ENCODE results near the gene NUDT15. TPM values are rescaled to one million over a fixed set of nuclear protein-coding genes. Genes with fewer than 3 reads are reported as not detected.
"Not testable (repeated sequence)": the region's sequence is repeated elsewhere in the genome, so short reads cannot be mapped to it uniquely, and the experiment has no call there.

Gene NUDT15
- total RNA-seq, 1 donor from 2014 or later, result 13.7 TPM

DNA sequence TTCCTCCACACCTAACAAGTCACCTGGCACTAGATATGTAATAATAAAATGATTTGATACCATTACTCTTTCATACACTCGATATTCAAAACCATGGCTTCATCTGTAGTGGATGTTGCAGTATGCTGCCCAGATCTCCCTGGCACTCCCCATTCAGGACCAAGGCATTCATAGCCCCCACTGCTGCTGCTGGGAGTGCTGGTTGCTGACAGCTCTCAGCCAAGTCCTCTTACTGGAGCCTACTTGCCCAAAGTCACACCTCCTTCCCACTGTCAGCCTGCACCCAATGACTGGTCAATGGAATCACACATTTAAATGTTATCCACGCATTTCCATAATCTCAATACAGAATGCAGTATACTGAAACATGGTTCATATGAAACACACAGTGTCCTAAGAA is 40.1 kb upstream of the NUDT15 start:
- peaks cover 4% of the 10 kb centered on the region for H3K36me3 Mint-ChIP-seq (ENCODE audit: unreplicated experiment)
- no peak for DNase-seq
- H3K27me3 Mint-ChIP-seq (ENCODE audit: unreplicated experiment), result peaks cover 5% of the 10 kb centered on the region
- TF ChIP-seq, protein P1, sequence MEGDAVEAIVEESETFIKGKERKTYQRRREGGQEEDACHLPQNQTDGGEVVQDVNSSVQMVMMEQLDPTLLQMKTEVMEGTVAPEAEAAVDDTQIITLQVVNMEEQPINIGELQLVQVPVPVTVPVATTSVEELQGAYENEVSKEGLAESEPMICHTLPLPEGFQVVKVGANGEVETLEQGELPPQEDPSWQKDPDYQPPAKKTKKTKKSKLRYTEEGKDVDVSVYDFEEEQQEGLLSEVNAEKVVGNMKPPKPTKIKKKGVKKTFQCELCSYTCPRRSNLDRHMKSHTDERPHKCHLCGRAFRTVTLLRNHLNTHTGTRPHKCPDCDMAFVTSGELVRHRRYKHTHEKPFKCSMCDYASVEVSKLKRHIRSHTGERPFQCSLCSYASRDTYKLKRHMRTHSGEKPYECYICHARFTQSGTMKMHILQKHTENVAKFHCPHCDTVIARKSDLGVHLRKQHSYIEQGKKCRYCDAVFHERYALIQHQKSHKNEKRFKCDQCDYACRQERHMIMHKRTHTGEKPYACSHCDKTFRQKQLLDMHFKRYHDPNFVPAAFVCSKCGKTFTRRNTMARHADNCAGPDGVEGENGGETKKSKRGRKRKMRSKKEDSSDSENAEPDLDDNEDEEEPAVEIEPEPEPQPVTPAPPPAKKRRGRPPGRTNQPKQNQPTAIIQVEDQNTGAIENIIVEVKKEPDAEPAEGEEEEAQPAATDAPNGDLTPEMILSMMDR (IDR thresholded peaks at IDR 0.05; ENCODE audit: partially characterized antibody, unreplicated experiment), result no peak
- no peak overlapping the region for H3K27ac Mint-ChIP-seq (ENCODE audit: unreplicated experiment)
- peaks cover 9% of the 10 kb centered on the region for H3K4me1 Mint-ChIP-seq (ENCODE audit: low read depth, unreplicated experiment)
- peaks cover 11% of the 10 kb centered on the region for H3K9me3 Mint-ChIP-seq (ENCODE audit: unreplicated experiment)
- no peak overlapping the region for H3K4me3 Mint-ChIP-seq (ENCODE audit: unreplicated experiment)

DNA sequence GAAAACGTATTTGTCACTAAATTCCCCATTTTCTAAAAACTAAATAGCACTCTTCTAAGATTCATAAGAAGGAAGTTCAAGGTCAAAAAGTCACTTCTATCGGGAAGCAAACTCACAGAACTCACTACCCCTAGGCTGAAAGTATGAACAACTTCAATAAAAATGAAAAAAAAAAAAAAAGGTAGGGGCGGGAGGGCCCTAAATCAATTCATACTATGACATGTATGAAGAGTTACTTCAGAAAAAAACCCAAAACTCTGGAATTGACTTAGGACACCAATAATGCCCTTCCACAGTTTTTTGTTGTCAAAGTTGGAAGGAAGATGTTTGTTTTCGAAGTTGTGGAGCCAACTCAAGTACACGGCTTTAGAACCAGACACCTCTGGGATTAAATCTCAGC is 37.6 kb upstream of the NUDT15 start:
- H3K4me3 Mint-ChIP-seq (ENCODE audit: unreplicated experiment), result peak overlapping the region; percentile 98
- no peaks in the 10 kb centered on the region for H3K36me3 Mint-ChIP-seq (ENCODE audit: unreplicated experiment)
- H3K27ac Mint-ChIP-seq (ENCODE audit: unreplicated experiment), result no peak overlapping the region
- peaks cover 11% of the 10 kb centered on the region for H3K9me3 Mint-ChIP-seq (ENCODE audit: unreplicated experiment)
- no peak for DNase-seq
- peaks cover 11% of the 10 kb centered on the region for H3K4me1 Mint-ChIP-seq (ENCODE audit: low read depth, unreplicated experiment)
- TF ChIP-seq, protein P1 (IDR thresholded peaks at IDR 0.05; ENCODE audit: partially characterized antibody, unreplicated experiment), result no peak
- H3K27me3 Mint-ChIP-seq (ENCODE audit: unreplicated experiment), result peaks cover 7% of the 10 kb centered on the region

DNA sequence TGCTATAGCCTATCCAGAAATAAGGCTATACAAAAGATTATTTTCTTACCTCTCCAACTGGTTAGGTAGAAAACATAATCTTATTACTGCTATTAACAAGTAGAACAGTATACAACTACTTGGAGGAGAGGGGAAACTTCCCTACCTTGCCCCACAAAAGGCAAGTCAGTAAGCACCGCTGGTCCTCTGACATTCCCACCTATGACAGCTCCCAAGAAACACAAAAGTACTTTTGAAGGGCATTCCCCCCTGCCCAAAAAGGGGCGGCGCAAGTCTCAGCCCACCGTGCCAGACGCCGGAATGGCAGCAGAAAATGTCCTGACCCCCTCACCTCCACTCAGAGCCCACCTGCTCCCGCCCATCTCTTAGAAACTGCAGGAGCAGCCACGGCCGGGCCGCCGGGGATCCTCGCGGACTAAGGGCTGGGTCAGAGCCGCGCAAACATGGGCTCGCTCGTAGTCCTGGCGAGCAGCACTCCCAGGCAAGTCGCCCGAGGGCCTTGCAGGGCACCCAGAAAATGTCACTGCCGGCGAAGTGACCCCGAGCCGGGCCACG is 36.9 kb upstream of the NUDT15 start:
- TF ChIP-seq, protein P1 (IDR thresholded peaks at IDR 0.05; ENCODE audit: partially characterized antibody, unreplicated experiment), result no peak

DNA sequence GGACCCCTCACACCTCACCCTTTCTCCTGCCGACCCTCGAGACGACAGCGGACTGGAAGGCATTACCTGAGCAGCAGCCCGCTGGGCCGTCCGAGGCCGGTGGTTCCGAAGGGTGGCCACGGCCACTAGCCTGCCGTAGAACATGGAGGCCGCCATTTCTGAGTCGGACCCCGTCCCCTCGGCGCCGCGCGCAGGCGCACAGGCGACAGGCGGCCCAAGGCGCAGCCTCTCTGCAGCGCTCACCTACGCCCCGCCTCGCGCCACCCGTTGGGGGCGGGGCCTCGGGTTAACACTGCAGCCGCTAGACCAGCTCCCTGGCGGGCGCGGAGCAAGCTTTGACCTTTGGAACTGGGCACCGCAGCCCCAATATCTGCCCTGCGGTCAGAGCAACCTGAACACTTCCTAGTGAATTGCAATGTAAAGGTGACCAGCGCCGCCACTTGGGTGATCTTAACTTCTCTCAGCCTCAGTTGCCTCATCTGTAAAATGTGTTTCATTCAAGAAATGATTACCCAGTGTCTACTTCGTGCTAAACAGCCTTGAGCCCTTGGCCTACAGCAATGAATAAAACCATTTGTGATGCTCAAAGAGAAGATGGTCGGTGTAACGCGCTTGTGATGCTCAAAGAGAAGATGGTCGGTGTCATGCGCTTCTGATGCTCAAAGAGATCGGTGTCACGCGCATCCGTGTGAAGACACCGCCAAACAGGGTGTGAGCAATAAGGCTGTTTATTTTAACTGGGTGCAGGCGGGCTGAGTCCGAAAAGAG is 36.2 kb upstream of the NUDT15 start, which contains the start of gene SUCLA2:
TSS of gene SUCLA2 (minus strand) at position 160 of the 768 bp plus-strand sequence. CDS start at position 156, 4 bp downstream.
- TF ChIP-seq, protein P1 (IDR thresholded peaks at IDR 0.05; ENCODE audit: partially characterized antibody, unreplicated experiment), result peak; percentile 19
- peak; percentile 98 for DNase-seq
- Mint-ChIP-seq H3K27ac (ENCODE audit: unreplicated experiment) (peak within 1 kb of the TSS; percentile 98), H3K36me3 (ENCODE audit: unreplicated experiment) (no peaks in the 10 kb centered on the region), H3K9me3 (ENCODE audit: unreplicated experiment) (peaks cover 11% of the 10 kb centered on the region), H3K4me3 (ENCODE audit: unreplicated experiment) (peak within 1 kb of the TSS; percentile 98), H3K27me3 (ENCODE audit: unreplicated experiment) (peaks cover 7% of the 10 kb centered on the region), H3K4me1 (ENCODE audit: low read depth, unreplicated experiment) (peaks cover 11% of the 10 kb centered on the region)

More for the DNA sequence above, 36.9 kb upstream of the NUDT15 start:
- peak overlapping the region; percentile 98 for H3K4me3 Mint-ChIP-seq (ENCODE audit: unreplicated experiment)
- peaks cover 7% of the 10 kb centered on the region for H3K27me3 Mint-ChIP-seq (ENCODE audit: unreplicated experiment)
- H3K27ac Mint-ChIP-seq (ENCODE audit: unreplicated experiment), result peak overlapping the region; percentile 66
- no peaks in the 10 kb centered on the region for H3K36me3 Mint-ChIP-seq (ENCODE audit: unreplicated experiment)
- H3K4me1 Mint-ChIP-seq (ENCODE audit: low read depth, unreplicated experiment), result peaks cover 11% of the 10 kb centered on the region
- DNase-seq, result no peak
- H3K9me3 Mint-ChIP-seq (ENCODE audit: unreplicated experiment), result peaks cover 11% of the 10 kb centered on the region

DNA sequence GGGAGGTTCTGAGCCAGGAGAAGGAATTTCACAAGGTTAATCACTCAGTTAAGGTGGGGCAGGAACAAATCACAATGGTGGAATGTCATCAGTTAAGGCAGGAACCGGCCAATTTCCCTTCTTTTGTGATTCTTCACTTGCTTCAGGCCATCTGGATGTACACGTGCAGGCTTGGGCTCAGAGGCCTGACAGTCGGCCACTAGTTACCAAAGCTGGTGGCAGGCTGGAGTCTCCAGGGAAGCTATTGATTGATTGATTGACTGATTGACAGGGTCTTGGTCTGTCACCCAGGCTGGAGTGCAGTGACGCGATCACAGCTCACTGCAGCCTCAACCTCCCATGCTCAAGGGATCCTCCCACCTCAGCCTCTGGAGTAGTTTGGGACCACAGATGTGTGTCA is 35.5 kb upstream of the NUDT15 start:
- H3K4me1 Mint-ChIP-seq (ENCODE audit: low read depth, unreplicated experiment), result peaks cover 11% of the 10 kb centered on the region
- not testable (repeated sequence) for H3K36me3 Mint-ChIP-seq (ENCODE audit: unreplicated experiment); H3K27me3 Mint-ChIP-seq (ENCODE audit: unreplicated experiment)
- DNase-seq, result peak; percentile 50
- peak overlapping the region; percentile 98 for H3K27ac Mint-ChIP-seq (ENCODE audit: unreplicated experiment)
- peak overlapping the region; percentile 98 for H3K4me3 Mint-ChIP-seq (ENCODE audit: unreplicated experiment)
- peaks cover 11% of the 10 kb centered on the region for H3K9me3 Mint-ChIP-seq (ENCODE audit: unreplicated experiment)

Measured in glutamatergic neuron (in vitro differentiated cells).